HG02588 (cell line): ENCODE results near the gene COA3.

Experiments
- ATAC-seq: cut with Tn5 transposase; IDR thresholded peaks from one replicate; pipeline ENCODE4 v1.9.1; 2021; ENCODE audit warnings: mild to moderate bottlenecking, moderate library complexity; ENCODE audit not compliant: unreplicated experiment

COA3 gene

GRCh38 chr17:42754782-42755181 is 43.7 kb downstream of the COA3 start:
- no peak for ATAC-seq

- no peak for ATAC-seq
These were observed 46.9 kb downstream of the COA3 start for GRCh38 chr17:42751628-42752027.

GRCh38 chr17:42750739-42751344 is 47.7 kb downstream of the COA3 start:
- ATAC-seq: no peak

- no peak for ATAC-seq
These were observed 49.4 kb downstream of the COA3 start for GRCh38 chr17:42748908-42749798.

GRCh38 chr17:42748202-42748907 is 50.1 kb downstream of the COA3 start:
- no peak for ATAC-seq
